DMS53 (cell line): ENCODE results near the gene CMSS1.
A peak's percentile ranks its signal among the peaks of the same experiment; 100 is the strongest.
"Not testable (repeated sequence)": the region's sequence is repeated elsewhere in the genome, so short reads cannot be mapped to it uniquely, and the experiment has no call there.

Source experiments
- DNase-seq: peaks from one replicate; lab custom pipeline; 2025; lab: John Stamatoyannopoulos, UW

CMSS1 gene

DNA sequence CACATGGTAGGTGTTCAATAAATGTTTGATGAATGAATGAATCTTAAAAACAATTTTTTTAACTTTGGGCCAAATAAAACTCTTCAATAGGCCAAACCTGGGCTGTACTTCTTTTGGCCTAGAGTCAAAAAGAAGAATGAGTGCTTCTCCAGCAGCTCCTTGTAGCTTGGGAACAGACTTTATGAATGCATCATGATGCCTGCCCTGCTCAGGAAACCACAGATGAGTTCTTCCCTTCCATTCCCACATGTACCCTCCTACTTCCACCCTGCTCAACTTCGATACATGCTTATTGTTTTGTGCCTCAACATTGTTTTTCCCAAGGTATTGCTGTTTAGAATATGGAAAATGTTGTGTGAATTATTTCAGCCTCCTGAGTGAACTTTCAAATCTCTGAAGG lies 209.7 kb downstream of the CMSS1 start:
- DNase-seq = no peak

DNA sequence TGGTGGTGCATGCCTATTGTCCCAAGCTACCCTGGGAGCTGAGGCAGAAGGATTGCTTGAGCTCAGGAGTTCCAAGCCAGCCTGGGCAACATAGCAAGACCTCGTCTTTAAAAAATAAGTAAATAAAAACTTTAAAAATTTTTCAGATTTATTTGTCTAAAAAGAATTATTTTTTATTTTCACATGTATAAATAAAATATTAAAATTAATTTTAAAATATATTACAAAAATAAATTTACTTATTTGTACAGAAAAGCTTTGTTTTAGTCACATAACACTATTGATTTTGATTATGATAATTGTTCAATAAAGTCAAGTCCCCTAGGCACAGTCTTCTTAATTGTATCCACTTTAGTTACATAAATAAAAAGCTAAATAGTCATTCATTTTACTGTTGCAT lies 211.4 kb downstream of the CMSS1 start:
- no peak for DNase-seq

DNA sequence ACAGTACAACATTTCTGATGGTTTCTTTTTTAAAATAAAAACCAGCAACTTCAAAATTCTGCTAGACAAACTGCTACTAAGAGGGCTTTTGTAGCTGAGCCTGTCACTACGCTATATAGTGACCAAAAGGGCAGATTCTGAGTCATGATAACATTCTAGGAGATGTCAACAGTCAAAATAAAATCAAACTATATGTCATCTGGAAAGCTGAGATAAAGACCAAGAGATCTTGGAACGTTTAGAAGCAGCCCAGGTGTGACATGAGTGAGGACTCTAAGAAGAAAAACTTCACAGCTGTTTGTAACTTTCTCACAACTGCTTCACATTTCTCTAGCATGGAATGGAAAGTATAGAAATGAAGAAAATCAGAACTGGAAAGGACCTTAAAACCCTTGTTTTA lies 212.0 kb downstream of the CMSS1 start:
- DNase-seq = no peak

DNA sequence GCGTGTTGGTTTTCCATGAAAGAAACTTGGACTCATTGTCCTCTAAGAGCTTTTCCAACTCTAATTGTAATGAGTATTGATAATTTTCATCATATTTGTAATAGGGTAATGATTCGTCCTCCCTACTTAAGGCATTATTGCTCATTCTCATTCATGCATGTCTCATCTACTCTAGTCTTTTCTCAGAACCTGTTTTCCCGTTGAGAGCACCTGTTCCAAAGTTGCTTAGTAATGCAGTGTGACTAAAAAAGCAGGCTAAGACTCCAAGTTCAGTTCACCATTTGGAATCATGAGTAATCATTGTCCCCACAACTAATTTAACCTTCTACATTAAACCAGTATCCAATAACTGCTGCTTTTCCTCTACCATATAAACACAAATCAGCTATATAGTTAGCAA lies 212.7 kb downstream of the CMSS1 start:
- DNase-seq = peak; percentile 62

DNA sequence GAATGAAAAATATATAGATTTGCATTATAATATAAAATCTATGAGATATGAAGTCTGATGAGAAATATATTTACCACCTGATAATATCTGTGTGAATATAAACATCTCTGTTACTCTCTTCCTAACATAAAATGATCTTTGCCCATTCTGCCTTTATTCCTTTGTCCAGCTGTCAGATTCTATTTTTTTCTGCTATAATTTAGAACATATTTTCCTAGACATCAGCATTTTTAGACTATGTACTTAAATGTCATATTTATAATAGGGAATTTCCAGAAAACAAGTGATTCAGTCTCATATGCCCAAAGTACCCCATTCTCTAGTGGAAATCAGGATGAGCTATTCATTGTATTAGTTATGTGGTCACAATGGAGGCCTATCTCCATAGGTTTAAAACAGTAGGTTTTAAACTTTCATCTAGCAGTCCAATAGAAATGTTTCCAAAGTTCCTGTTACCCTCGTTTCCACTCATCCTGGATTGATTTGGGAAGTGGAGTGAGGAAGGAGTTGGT lies 213.3 kb downstream of the CMSS1 start:
- DNase-seq = no peak

- DNase-seq = no peak
Measured at GRCh38 chr3:100032243-100032642, 214.6 kb downstream of the CMSS1 start.

DNA sequence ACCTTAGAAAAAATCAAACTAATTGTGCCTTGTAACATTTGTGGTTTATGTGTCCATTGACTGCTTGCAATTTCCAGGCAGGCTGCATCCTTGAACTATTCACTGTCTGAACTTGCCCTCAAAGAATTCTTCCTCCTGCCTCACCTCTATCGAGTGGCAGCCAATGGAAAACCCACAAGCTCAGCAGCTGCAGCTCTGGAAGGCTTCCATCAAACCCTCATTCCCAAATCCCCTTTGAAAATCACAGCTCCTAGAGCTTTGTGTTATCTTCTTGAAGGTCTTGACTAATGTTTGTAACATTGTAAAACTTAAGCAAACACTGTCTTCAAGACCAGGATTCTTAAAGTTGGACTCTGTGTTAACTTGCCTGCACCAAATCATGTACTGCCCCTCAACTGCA lies 215.5 kb downstream of the CMSS1 start:
- no peak for DNase-seq

GRCh38 chr3:100033903-100034471 lies 216.3 kb downstream of the CMSS1 start:
- DNase-seq = no peak

DNA sequence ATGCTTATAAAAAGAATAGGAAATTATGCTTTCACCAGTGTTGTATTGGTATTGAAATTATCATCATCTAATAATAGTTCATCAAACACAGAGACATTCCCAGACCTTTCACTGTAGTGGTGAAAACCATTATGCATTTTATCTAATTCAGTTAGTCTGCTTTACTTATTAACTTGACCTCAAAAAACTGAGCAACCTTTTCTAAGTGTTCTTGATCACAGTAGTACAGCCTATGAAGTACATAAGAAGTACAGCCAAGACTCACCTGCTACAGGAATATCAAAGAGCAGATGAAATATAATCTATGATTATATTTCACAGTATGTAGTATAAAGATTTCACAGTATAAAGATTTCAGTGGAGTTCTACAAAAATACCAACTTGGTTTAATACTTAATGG lies 221.4 kb downstream of the CMSS1 start:
- no peak for DNase-seq

DNA sequence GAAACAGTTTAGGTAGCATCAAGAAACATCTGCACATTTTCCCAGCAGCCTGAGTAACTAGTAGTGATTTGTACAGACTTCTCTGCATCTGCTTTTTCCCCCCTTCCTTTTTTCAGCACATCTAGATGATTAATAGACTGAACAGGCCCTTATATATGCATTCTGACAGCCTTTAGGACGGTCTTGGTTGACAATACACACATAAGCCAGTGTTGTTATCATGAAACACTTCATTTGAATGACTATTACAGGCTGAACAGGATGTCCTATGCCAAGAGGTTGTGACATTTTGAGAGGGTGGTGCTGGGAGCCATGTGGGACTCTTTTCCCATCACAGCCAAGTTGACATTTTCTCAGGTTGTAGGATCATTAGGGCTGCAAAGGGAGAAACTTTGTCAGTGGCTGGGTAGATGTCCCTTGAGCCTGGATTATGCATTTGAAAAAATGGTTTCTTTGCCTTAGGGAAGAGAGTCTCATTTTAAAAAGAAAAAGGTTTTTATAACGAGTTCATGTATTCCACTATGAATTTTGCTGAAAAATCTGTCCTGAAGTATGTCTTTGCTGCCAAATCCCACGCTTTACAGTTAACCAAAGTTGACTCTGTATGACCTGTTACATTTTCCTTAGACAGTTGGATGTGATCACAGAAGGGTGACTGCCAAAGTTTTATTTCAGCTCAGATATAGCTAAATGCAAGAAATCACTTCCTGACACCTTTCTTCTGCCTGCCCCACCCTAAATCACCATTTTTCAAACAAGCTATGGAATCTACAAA lies 223.0 kb downstream of the CMSS1 start:
- DNase-seq = peak; percentile 9

- peak; percentile 16 for DNase-seq
Measured at GRCh38 chr3:100041328-100041749, 223.7 kb downstream of the CMSS1 start.

- no peak for DNase-seq
Measured at GRCh38 chr3:100042166-100042981, 224.7 kb downstream of the CMSS1 start.

DNA sequence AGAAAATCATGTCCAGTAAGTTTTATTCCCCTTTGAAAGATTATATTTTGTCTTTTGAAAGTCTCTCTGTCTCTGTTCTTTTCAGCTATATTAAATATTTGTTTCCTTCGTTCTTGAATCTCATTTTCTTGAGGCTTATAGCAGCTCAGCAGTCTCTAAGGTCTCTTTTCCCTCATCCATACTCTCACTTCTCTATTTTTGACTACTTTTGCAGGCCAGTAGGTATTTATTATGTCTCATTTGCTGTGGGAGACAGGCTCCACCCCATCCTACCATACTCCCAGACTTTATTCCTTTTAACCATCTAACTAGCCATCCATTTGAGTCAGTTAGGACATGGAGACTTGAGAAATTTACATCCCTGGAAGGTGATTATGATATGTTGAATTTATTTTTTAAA lies 225.6 kb downstream of the CMSS1 start:
- no peak for DNase-seq

DNA sequence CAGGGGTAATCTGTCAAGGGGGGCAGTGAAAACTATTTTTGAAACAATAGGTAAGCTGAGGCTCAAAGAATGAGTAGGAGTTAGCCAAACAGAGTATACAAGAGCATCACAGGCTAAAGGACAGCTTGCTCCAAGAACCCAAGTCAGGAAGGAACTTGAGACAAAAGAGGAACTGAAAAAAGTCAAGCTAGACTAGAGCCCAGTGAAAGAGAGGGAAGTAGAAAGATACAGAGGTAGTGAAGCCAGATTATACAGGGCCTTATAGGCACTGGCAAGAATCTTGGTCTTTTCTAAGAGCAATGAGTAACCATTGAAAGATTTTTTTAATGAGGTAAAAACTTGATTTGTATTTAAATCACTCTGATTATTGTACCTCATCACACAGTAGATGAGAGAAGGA lies 226.7 kb downstream of the CMSS1 start:
- DNase-seq = no peak

- DNase-seq = peak; percentile 16
Measured at GRCh38 chr3:100045696-100046095, 228.0 kb downstream of the CMSS1 start.

GRCh38 chr3:100046986-100047385 lies 229.3 kb downstream of the CMSS1 start:
- DNase-seq = no peak

- DNase-seq = peak; percentile 58
Measured at GRCh38 chr3:100047455-100048141, 229.9 kb downstream of the CMSS1 start.

- DNase-seq = no peak
Measured at GRCh38 chr3:100048248-100048647, 230.6 kb downstream of the CMSS1 start.

GRCh38 chr3:100051513-100051912 lies 233.9 kb downstream of the CMSS1 start:
- DNase-seq = not testable (repeated sequence)

DNA sequence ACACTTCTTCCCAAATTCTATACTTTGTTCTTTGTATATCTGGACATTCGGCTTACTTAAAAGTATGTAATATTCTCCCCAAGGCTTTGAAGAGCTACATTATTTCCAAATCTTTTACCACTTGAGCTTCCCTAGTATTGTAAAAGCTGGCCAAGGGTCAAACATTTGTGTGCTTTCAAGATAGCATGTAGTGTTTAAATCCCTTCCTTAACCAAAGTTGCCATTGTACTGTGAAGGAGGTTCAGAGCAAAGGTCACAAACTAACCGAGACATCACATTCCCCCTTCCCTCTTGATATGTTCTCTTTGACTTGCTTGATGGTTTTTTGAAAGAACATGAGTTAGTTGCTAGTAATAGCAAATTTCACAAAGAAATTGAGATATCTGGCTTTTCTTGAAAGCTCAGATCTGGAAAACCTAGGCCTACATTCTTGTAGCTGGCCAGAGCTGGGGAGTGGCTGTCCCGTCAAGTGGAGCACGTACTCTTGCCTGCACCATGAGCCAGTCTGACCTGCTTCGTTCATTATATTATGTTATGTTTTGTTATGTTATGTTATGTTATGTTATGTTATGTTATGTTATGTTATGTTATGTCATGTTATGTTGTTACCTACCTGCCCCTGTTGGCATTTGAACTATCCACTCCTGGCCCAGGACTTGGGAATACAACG lies 236.4 kb downstream of the CMSS1 start:
- no peak for DNase-seq

DNA sequence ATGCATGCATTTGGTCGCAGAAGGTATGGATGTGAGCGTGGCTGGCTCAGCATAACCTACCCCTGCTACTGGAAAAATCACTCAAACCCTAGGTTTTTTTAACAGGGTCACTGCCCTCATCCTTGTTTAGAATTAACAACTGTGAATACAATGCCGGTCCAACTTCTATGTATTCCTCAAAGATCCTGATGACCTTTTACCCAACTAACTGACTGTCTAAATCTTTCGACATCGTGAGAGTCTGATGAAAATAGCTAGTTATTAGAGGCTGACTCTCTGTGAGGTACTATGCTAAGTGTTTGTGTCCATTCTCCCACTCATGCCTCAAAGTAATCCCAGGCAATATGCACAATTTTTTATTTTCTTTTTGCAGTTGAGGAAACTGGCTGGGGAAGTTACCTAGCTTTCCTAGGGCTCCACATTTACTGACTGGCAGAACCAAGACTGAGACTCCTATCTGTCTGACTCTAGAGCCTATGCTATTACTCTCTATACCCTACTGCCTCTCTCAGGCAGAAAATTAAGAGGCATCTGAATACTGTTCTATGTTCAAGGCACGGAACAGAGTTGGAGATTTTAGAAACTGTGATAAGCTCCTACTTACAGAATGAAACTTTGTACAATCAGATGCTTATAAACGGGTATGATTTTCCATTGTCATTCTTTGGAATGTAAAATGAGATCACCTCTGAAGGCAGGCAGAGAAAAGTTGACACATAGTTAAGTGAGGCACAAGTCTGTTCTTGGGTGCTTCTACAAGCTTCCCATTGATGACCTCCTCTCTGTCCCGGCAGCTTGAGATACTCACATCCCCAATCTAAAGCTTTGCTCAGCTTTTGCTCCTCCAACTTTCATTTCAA lies 240.3 kb downstream of the CMSS1 start:
- DNase-seq = no peak
